Keratinocyte (primary cell): ENCODE data around the gene P2RY2. TPM values are rescaled to one million over a fixed set of nuclear protein-coding genes. Genes with fewer than 3 reads are reported as not detected.

Source experiments
- DNase-seq: peaks from one replicate; pipeline ENCODE4 v3.0.0-alpha.2; 2011; ENCODE audit warnings: low read depth, missing footprints, low spot score
- FAIRE-seq: peaks from 2 replicates; lab custom pipeline; 2011; peaks lifted over from hg19 to GRCh38; lab: Jason Lieb, UNC
- H2AFZ ChIP-seq: 2 replicates; pipeline ENCODE4 v1.6.0; 2012; ENCODE audit warnings: low read length, control low read depth, inconsistent platforms; ENCODE audit not compliant: control insufficient read depth
- H3K27ac ChIP-seq: 2 replicates; pipeline ENCODE4 v1.5.1; 2011; ENCODE audit warnings: low read length; ENCODE audit not compliant: control insufficient read depth, insufficient read depth
- H3K27me3 ChIP-seq: 3 replicates; pipeline ENCODE4 v1.6.0; 2011; ENCODE audit warnings: low read length; ENCODE audit not compliant: control insufficient read depth, insufficient read depth; ENCODE audit errors: extremely low read depth
- H3K36me3 ChIP-seq, 2 experiments: 2 replicates in 1 of 2; 3 replicates in 1 of 2; pipeline ENCODE4 v1.5.1; 2011; ENCODE audit warnings: low read length in 2 of 2, mild to moderate bottlenecking in 1 of 2; ENCODE audit not compliant: control insufficient read depth in 2 of 2, insufficient read depth in 2 of 2; ENCODE audit errors: extremely low read depth in 1 of 2
- H3K4me1 ChIP-seq: 3 replicates; pipeline ENCODE4 v1.5.1; 2011; ENCODE audit warnings: low read length; ENCODE audit not compliant: control insufficient read depth, insufficient read depth; ENCODE audit errors: extremely low read depth
- H3K4me2 ChIP-seq: 3 replicates; pipeline ENCODE4 v1.6.0; 2011; ENCODE audit warnings: low read depth, low read length; ENCODE audit not compliant: control insufficient read depth, insufficient read depth; ENCODE audit errors: extremely low read depth
- H3K4me3 ChIP-seq, 3 experiments: fragments of 200-600 bp in 1 of 3; sonication (generic) in 1 of 3; 2 replicates in 2 of 3; 3 replicates in 1 of 3; pipeline ENCODE4 v1.5.1; 2011 to 2016; ENCODE audit warnings: low read length in 3 of 3, mild to moderate bottlenecking in 3 of 3, control low read depth in 2 of 3, inconsistent platforms in 1 of 3, low read depth in 1 of 3, mixed read lengths in 1 of 3, mixed run types in 1 of 3, moderate library complexity in 1 of 3; ENCODE audit not compliant: control insufficient read depth in 2 of 3, insufficient read depth in 2 of 3; ENCODE audit errors: extremely low read depth in 1 of 3
- H3K79me2 ChIP-seq: 2 replicates; pipeline ENCODE4 v1.6.0; 2012; ENCODE audit warnings: low read length; ENCODE audit not compliant: control insufficient read depth, insufficient read depth
- H3K9ac ChIP-seq: 3 replicates; pipeline ENCODE4 v1.6.0; 2011; ENCODE audit warnings: low read length; ENCODE audit not compliant: control insufficient read depth, insufficient read depth; ENCODE audit errors: extremely low read depth
- H3K9me1 ChIP-seq: 3 replicates; pipeline ENCODE4 v1.6.0; 2011; ENCODE audit warnings: low read length; ENCODE audit not compliant: control insufficient read depth, insufficient read depth; ENCODE audit errors: extremely low read depth
- H3K9me3 ChIP-seq: 2 replicates; pipeline ENCODE4 v1.5.1; 2012; ENCODE audit warnings: low read depth, low read length; ENCODE audit not compliant: control insufficient read depth
- H4K20me1 ChIP-seq: 3 replicates; pipeline ENCODE4 v1.6.0; 2011; ENCODE audit warnings: low read length; ENCODE audit not compliant: control insufficient read depth, insufficient read depth; ENCODE audit errors: extremely low read depth
- CTCF ChIP-seq, 3 experiments: IDR thresholded peaks in 1 of 3; conservative IDR thresholded peaks in 1 of 3; optimal IDR thresholded peaks in 1 of 3; 2 replicates in 2 of 3; 3 replicates in 1 of 3; pipeline versions ENCODE3 to v1.5.1; 2011; ENCODE audit warnings: low read length in 3 of 3, mild to moderate bottlenecking in 3 of 3, moderate library complexity in 2 of 3, control low read depth in 1 of 3, inconsistent platforms in 1 of 3; ENCODE audit not compliant: insufficient read depth in 2 of 3; ENCODE audit errors: extremely low read depth in 1 of 3
- EZH2 ChIP-seq: IDR thresholded peaks from one replicate; pipeline ENCODE4 v1.6.1; 2012; ENCODE audit warnings: inconsistent platforms, mild to moderate bottlenecking, low read length, moderate library complexity
- dilution Hi-C: fragments of 300-500 bp; cut with MboI; formaldehyde crosslinking; loops from one replicate; pipeline ENCODE4 v1.7.0; 2020; ENCODE audit warnings: low sequenced_read_pairs; ENCODE audit not compliant: extremely low pct_ligation_motif_present
- polyA plus RNA-seq, 5 experiments: library from polyadenylated mRNA; depleted of rRNA in 3 of 5; stranded (reverse) in 3 of 5; stranded (forward) in 1 of 5; unstranded in 1 of 5; fragments of >200 nt; gene quantifications; 1 replicate in 1 of 5; 2 replicates in 3 of 5; 3 replicates in 1 of 5; pipeline versions ENCODE4 v1.2.1 to v1.2.3, GENCODE V29; 2011 to 2012; ENCODE audit warnings: missing spikeins in 2 of 5, low read depth in 1 of 5, low replicate concordance in 1 of 5

Gene P2RY2
- polyA plus RNA-seq, 1 donor (not counting 4 experiments of a cell fraction or from before 2014, with no cell fraction given): 5.1 TPM

- H3K4me1 ChIP-seq: peaks cover 28% of the 10 kb centered on the region
Observed at GRCh38 chr11:73218830-73219215, 742 bp downstream of the P2RY2 start.

GRCh38 chr11:73219396-73220285 is 1.6 kb downstream of the P2RY2 start:
- Histone ChIP-seq H3K4me1 (peaks cover 23% of the 10 kb centered on the region), H3K27me3 (no peaks in the 10 kb centered on the region), H3K9ac (no peak overlapping the region), H3K36me3 (no peaks in the 10 kb centered on the region), H3K27ac (no peak overlapping the region), H4K20me1 (no peaks in the 10 kb centered on the region), H3K4me2 (peak overlapping the region; percentile 83), H3K9me1 (no peaks in the 10 kb centered on the region), H2AFZ (no peak overlapping the region), H3K79me2 (no peaks in the 10 kb centered on the region), H3K9me3 (no peaks in the 10 kb centered on the region), H3K4me3 (no peak overlapping the region)
- TF ChIP-seq EZH2 (no peak), CTCF (optimal IDR thresholded peaks at IDR 0.05 in 1 of 3, IDR thresholded peaks at IDR 0.05 in 1 of 3, conservative IDR thresholded peaks at IDR 0.05 in 1 of 3; ENCODE audit: extremely low read depth in 1 of 3, insufficient read depth in 2 of 3, low read length in 3 of 3) (no peak)
- no peak for FAIRE-seq
- dilution Hi-C loops: no loop called here
- no peak for DNase-seq

More at GRCh38 chr11:73218830-73219215, 742 bp downstream of the P2RY2 start:
- dilution Hi-C loops: no loop called here
- Histone ChIP-seq H3K9ac (peak overlapping the region; percentile 60), H3K9me3 (no peaks in the 10 kb centered on the region), H3K27me3 (no peaks in the 10 kb centered on the region), H2AFZ (peak overlapping the region; percentile 84), H3K4me2 (peak overlapping the region; percentile 83), H3K79me2 (no peaks in the 10 kb centered on the region), H3K36me3 (no peaks in the 10 kb centered on the region), H3K4me3 (peak overlapping the region; percentile 41 to 59 (median 58)), H3K27ac (no peak overlapping the region), H3K9me1 (no peaks in the 10 kb centered on the region), H4K20me1 (no peaks in the 10 kb centered on the region)
- DNase-seq (no peak), FAIRE-seq (no peak)
- no peak for TF ChIP-seq EZH2
- no peak for TF ChIP-seq CTCF (optimal IDR thresholded peaks at IDR 0.05 in 1 of 3, IDR thresholded peaks at IDR 0.05 in 1 of 3, conservative IDR thresholded peaks at IDR 0.05 in 1 of 3; ENCODE audit: extremely low read depth in 1 of 3, insufficient read depth in 2 of 3, low read length in 3 of 3)
